Measurements from ENCODE around the gene PDE8B.

DNA sequence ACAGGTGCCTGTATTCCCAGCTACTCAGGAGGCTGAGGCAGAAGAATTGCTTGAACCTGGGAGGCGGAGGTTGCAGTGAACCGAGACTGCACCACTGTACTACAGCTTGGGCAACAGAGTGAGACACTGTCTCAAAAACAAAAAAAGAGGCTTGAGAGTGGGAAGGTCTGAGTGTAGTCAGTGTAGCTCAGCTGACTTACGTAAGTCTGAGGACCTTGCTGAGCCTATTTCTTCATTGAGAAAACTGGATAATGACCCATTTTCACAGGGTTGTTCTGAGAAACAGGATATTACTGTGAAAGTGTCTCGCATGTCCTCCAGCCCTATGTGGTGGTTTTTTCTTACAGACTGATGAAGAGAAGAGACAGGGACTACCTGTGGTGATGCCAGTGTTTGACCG lies 214.9 kb downstream of the PDE8B start:
- TF ChIP-seq GATA3 (IDR thresholded peaks at IDR 0.05; ENCODE audit: low read depth, low read length), result no peak
- TF ChIP-seq GATA2 (IDR thresholded peaks at IDR 0.05; ENCODE audit: low read depth, low read length), result no peak

Measured in SH-SY5Y (cell line).